Stomach (tissue), 9 donors: ENCODE results near the gene SMCHD1. TPM values are rescaled to one million over a fixed set of nuclear protein-coding genes. Genes with fewer than 3 reads are reported as not detected.

ENCODE experiments used
- DNase-seq, 2 donors: peaks; one replicate each; pipeline versions ENCODE4 v3.0.0 to v3.0.0-alpha.2; 2013 to 2019
- H3K27ac ChIP-seq, 5 donors: fragments of 200-600 bp in 4 of 5; sonication (generic) in 4 of 5; one replicate each; pipeline ENCODE4 v1.5.1; 2013 to 2019; ENCODE audit warnings: mild to moderate bottlenecking in 1 of 5, moderate library complexity in 1 of 5
- H3K27me3 ChIP-seq, 3 donors: fragments of 200-600 bp; sonication (generic); one replicate each; pipeline ENCODE4 v1.5.1; 2017 to 2019; ENCODE audit warnings: mixed run types in 1 of 3
- H3K36me3 ChIP-seq, 4 donors: fragments of 200-600 bp; sonication (generic); 1 replicate in 3 of 4; 2 replicates in 1 of 4; pipeline ENCODE4 v1.5.1; 2016 to 2019
- H3K4me1 ChIP-seq, 4 donors: fragments of 200-600 bp; sonication (generic); one replicate each; pipeline ENCODE4 v1.5.1; 2016 to 2019
- H3K4me3 ChIP-seq, 4 donors: fragments of 200-600 bp; sonication (generic) in 3 of 4; one replicate each; pipeline ENCODE4 v1.5.1; 2016 to 2019; ENCODE audit warnings: mild to moderate bottlenecking in 1 of 4
- H3K9me3 ChIP-seq, 4 donors: fragments of 200-600 bp; sonication (generic); one replicate each; pipeline ENCODE4 v1.5.1; 2016 to 2019
- CTCF ChIP-seq, 7 experiments: fragments of 450-650 bp in 4 of 7; fragments of 200-600 bp in 3 of 7; sonication (generic) in 3 of 7; IDR thresholded peaks; one replicate each; pipeline ENCODE4 v1.5.1; 2016 to 2019; ENCODE audit warnings: antibody characterized with exemption in 7 of 7, control low read depth in 2 of 7, mild to moderate bottlenecking in 1 of 7
- EP300 ChIP-seq: sonication (generic); formaldehyde crosslinking; IDR thresholded peaks from one replicate; pipeline ENCODE4 v1.6.1; 2017; ENCODE audit warnings: antibody characterized with exemption
- POLR2A ChIP-seq, 4 donors: fragments of 450-650 bp; IDR thresholded peaks; one replicate each; pipeline ENCODE4 v1.6.1; 2016; ENCODE audit warnings: antibody characterized with exemption in 4 of 4, control low read depth in 2 of 4, mild to moderate bottlenecking in 1 of 4, moderate library complexity in 1 of 4
- POLR2AphosphoS5 ChIP-seq, 3 donors: sonication (generic); formaldehyde crosslinking; IDR thresholded peaks; one replicate each; pipeline ENCODE4 v1.6.1; 2016; ENCODE audit warnings: antibody characterized with exemption in 3 of 3
- WGBS, 5 donors: extraction: QIAGEN DNeasy Blood & Tissue Kit in 3 of 5; methylation state at CpG; one replicate each; pipeline versions ENCODE4 v1.1.5 to v1.1.7; 2013 to 2018; 5-methylcytosine and 5-hydroxymethylcytosine counted together
- intact Hi-C: fragments of 100-400 bp; cut with DNase I; formaldehyde crosslinking; loops from one replicate; pipeline ENCODE4 v1.15.1; 2023; ENCODE audit warnings: low total_unique reads
- polyA plus RNA-seq, 3 donors: library from polyadenylated mRNA; stranded (reverse); fragments of 200-250 nt; gene quantifications; one replicate each; pipeline ENCODE4 v1.2.3, GENCODE V29; 2013
- total RNA-seq, 5 donors: library from RNA; depleted of rRNA; stranded (reverse); fragments of >200 nt; gene quantifications; one replicate each; pipeline versions ENCODE4 v1.1.0 to v1.2.3, GENCODE V29; 2014 to 2016
- donor health status: healthy with polysubstance abuse.
- donor health status: Bipolar disorder and iron deficiency.
- donor health status: healthy.

Gene SMCHD1
- total and polyA plus RNA-seq, 8 donors = 5.0 to 377 (median 61.2) TPM

- 75 to 96% (median 90%) methylated on average over 5 of the region's 5 CpGs for WGBS, 5 donors
- H3K4me3 ChIP-seq = no peak overlapping the region
- no peak for DNase-seq
- peaks cover 0 to 13% (median 0%) of the 10 kb centered on the region in 4 donors for H3K36me3 ChIP-seq
- TF ChIP-seq POLR2A (IDR thresholded peaks at IDR 0.05) = no peak
- TF ChIP-seq EP300 = no peak
- no peak for TF ChIP-seq CTCF (IDR thresholded peaks at IDR 0.05)
- TF ChIP-seq POLR2AphosphoS5 (IDR thresholded peaks at IDR 0.05) = no peak
- H3K4me1 ChIP-seq = peaks cover 0 to 11% (median 0%) of the 10 kb centered on the region in 4 donors
- intact Hi-C loops = no loop called here
- H3K27me3 ChIP-seq = no peaks in the 10 kb centered on the region
- H3K9me3 ChIP-seq = no peaks in the 10 kb centered on the region
- no peak overlapping the region for H3K27ac ChIP-seq
These were observed 45.0 kb upstream of the SMCHD1 start for GRCh38 chr18:2610549-2610948.

GRCh38 chr18:2612996-2613395 lies 42.5 kb upstream of the SMCHD1 start:
- Histone ChIP-seq H3K27me3 (no peaks in the 10 kb centered on the region), H3K9me3 (no peaks in the 10 kb centered on the region), H3K4me3 (no peak overlapping the region), H3K4me1 (no peaks in the 10 kb centered on the region), H3K27ac (no peak overlapping the region), H3K36me3 (peaks cover 0 to 13% (median 0%) of the 10 kb centered on the region in 4 donors)
- intact Hi-C loops = no loop called here
- 39 to 65% (median 50%) methylated on average over 1 of the region's 1 CpG for WGBS, 5 donors
- DNase-seq = no peak
- TF ChIP-seq CTCF (IDR thresholded peaks at IDR 0.05) = no peak

GRCh38 chr18:2617401-2617998 lies 38.0 kb upstream of the SMCHD1 start:
- no peak overlapping the region for H3K27ac ChIP-seq
- no peak overlapping the region for H3K4me3 ChIP-seq
- no peaks in the 10 kb centered on the region for H3K27me3 ChIP-seq
- no peaks in the 10 kb centered on the region for H3K4me1 ChIP-seq
- no peaks in the 10 kb centered on the region for H3K9me3 ChIP-seq
- TF ChIP-seq POLR2AphosphoS5 (IDR thresholded peaks at IDR 0.05) = no peak
- no peak for TF ChIP-seq POLR2A (IDR thresholded peaks at IDR 0.05)
- no peak for TF ChIP-seq EP300
- TF ChIP-seq CTCF (IDR thresholded peaks at IDR 0.05) = no peak
- H3K36me3 ChIP-seq = peaks cover 0 to 9% (median 0%) of the 10 kb centered on the region in 4 donors
- intact Hi-C loops = no loop called here
- DNase-seq = no peak
- WGBS, 5 donors = 56 to 77% (median 62%) methylated on average over 4 of the region's 4 CpGs

GRCh38 chr18:2618009-2618408 lies 37.5 kb upstream of the SMCHD1 start:
- 91 to 98% (median 92%) methylated on average over 4 of the region's 4 CpGs for WGBS, 5 donors
- peaks cover 0 to 9% (median 0%) of the 10 kb centered on the region in 4 donors for H3K36me3 ChIP-seq
- no peak overlapping the region for H3K27ac ChIP-seq
- intact Hi-C loops = no loop called here
- H3K27me3 ChIP-seq = no peaks in the 10 kb centered on the region
- no peak overlapping the region for H3K4me3 ChIP-seq
- H3K4me1 ChIP-seq = no peaks in the 10 kb centered on the region
- TF ChIP-seq POLR2AphosphoS5 (IDR thresholded peaks at IDR 0.05) (no peak), CTCF (IDR thresholded peaks at IDR 0.05) (no peak), EP300 (no peak), POLR2A (IDR thresholded peaks at IDR 0.05) (no peak)
- DNase-seq = no peak
- no peaks in the 10 kb centered on the region for H3K9me3 ChIP-seq
